K562 (cell line): ENCODE data around the gene NHSL2. TPM values are rescaled to one million over a fixed set of nuclear protein-coding genes. Genes with fewer than 3 reads are reported as not detected.

Experiments
- ARID3A ChIP-seq: IDR thresholded peaks from 2 replicates; pipeline ENCODE4 v1.6.1; 2012; ENCODE audit warnings: low read depth, low read length, improper control_type of control experiment, borderline replicate concordance
- KDM4B ChIP-seq, 2 experiments: fragments of 450-650 bp in 1 of 2; sonication (generic) in 1 of 2; IDR thresholded peaks; 2 replicates each; pipeline ENCODE4 v1.6.1; 2016 to 2017; ENCODE audit warnings: borderline replicate concordance in 2 of 2, antibody characterized with exemption in 1 of 2, low read depth in 1 of 2, mild to moderate bottlenecking in 1 of 2
- KLF16 ChIP-seq: IDR thresholded peaks from 2 replicates; pipeline ENCODE4 v1.6.1; 2016; ENCODE audit warnings: antibody characterized with exemption
- MEIS2 ChIP-seq: fragments of 450-650 bp; IDR thresholded peaks from 2 replicates; pipeline ENCODE4 v1.6.1; 2014; ENCODE audit warnings: mild to moderate bottlenecking; ENCODE audit not compliant: partially characterized antibody
- NFE2L1 ChIP-seq: fragments of 450-650 bp; IDR thresholded peaks from 2 replicates; pipeline ENCODE4 v1.6.1; 2016; ENCODE audit warnings: missing genetic modification characterization, low read depth, mild to moderate bottlenecking, missing compliant biosample characterization, moderate library complexity, borderline replicate concordance
- RREB1 ChIP-seq: fragments of 250-450 bp; sonication (Bioruptor Pico); IDR thresholded peaks from 2 replicates; pipeline ENCODE4 v1.4.0; 2020
- SAFB2 ChIP-seq: fragments of 200-400 bp; formaldehyde crosslinking; IDR thresholded peaks from 2 replicates; pipeline ENCODE4 v1.6.1; 2018; ENCODE audit warnings: borderline replicate concordance, low read length, low read depth, moderate library complexity; ENCODE audit not compliant: severe bottlenecking
- polyA plus RNA-seq, 8 experiments: library from polyadenylated mRNA; depleted of rRNA in 4 of 8; stranded (reverse) in 5 of 8; unstranded in 3 of 8; fragments of >200 nt; fragmentation: Nextera tagmentation in 2 of 8; fragmentation: Illumina TruSeq in 1 of 8; extraction: Ambion mirVana in 2 of 8; extraction: Trizol in 1 of 8; gene quantifications; 2 replicates each; pipeline versions ENCODE4 v1.2.1 to v1.2.3, GENCODE V29; 2011 to 2014; ENCODE audit warnings: inconsistent platforms in 1 of 8, missing spikeins in 1 of 8
- total RNA-seq, 7 experiments: library from RNA; depleted of rRNA in 6 of 7; stranded (reverse); fragments of >200 nt in 6 of 7; fragmentation: Illumina TruSeq in 2 of 7; extraction: Trizol in 2 of 7; gene quantifications; 2 replicates each; pipeline versions ENCODE4 v1.2.1 to v1.2.3, GENCODE V29; 2011 to 2021; ENCODE audit warnings: low replicate concordance in 1 of 7
- TF ChIP-seq, protein P1 (sequence below): sonication (generic); formaldehyde crosslinking; IDR thresholded peaks from 2 replicates; pipeline ENCODE4 v1.9.0; 2022; ENCODE audit warnings: mild to moderate bottlenecking, missing genetic modification reagents
- TF ChIP-seq, protein P2 (sequence below): fragments of 200-800 bp; sonication (Bioruptor generic); IDR thresholded peaks from 2 replicates; pipeline ENCODE4 v1.6.1; 2016; ENCODE audit warnings: missing genetic modification characterization, missing compliant biosample characterization
- TF ChIP-seq, protein P3 (sequence below): fragments of 450-650 bp; formaldehyde crosslinking; IDR thresholded peaks from 2 replicates; pipeline ENCODE4 v1.4.0; 2020; ENCODE audit warnings: mild to moderate bottlenecking, moderate library complexity

The NHSL2 gene
- total and polyA plus RNA-seq, 9 of the 15 experiments (the other 6 are each of a cell fraction or from before 2014, with no cell fraction given) = 0.02 TPM; not detected in 8

- TF ChIP-seq RREB1 (CRISPR knock-in tag) (no peak), ARID3A (no peak), SAFB2 (no peak), KDM4B (IDR thresholded peaks at IDR 0.05; ENCODE audit: borderline replicate concordance in 2 of 2, low read depth in 1 of 2) (no peak), NFE2L1 (no peak), KLF16 (no peak), MEIS2 (no peak)
- TF ChIP-seq, protein P1, sequence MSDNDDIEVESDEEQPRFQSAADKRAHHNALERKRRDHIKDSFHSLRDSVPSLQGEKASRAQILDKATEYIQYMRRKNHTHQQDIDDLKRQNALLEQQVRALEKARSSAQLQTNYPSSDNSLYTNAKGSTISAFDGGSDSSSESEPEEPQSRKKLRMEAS (CRISPR knock-in tag) = peak; percentile 93
- TF ChIP-seq, protein P2, sequence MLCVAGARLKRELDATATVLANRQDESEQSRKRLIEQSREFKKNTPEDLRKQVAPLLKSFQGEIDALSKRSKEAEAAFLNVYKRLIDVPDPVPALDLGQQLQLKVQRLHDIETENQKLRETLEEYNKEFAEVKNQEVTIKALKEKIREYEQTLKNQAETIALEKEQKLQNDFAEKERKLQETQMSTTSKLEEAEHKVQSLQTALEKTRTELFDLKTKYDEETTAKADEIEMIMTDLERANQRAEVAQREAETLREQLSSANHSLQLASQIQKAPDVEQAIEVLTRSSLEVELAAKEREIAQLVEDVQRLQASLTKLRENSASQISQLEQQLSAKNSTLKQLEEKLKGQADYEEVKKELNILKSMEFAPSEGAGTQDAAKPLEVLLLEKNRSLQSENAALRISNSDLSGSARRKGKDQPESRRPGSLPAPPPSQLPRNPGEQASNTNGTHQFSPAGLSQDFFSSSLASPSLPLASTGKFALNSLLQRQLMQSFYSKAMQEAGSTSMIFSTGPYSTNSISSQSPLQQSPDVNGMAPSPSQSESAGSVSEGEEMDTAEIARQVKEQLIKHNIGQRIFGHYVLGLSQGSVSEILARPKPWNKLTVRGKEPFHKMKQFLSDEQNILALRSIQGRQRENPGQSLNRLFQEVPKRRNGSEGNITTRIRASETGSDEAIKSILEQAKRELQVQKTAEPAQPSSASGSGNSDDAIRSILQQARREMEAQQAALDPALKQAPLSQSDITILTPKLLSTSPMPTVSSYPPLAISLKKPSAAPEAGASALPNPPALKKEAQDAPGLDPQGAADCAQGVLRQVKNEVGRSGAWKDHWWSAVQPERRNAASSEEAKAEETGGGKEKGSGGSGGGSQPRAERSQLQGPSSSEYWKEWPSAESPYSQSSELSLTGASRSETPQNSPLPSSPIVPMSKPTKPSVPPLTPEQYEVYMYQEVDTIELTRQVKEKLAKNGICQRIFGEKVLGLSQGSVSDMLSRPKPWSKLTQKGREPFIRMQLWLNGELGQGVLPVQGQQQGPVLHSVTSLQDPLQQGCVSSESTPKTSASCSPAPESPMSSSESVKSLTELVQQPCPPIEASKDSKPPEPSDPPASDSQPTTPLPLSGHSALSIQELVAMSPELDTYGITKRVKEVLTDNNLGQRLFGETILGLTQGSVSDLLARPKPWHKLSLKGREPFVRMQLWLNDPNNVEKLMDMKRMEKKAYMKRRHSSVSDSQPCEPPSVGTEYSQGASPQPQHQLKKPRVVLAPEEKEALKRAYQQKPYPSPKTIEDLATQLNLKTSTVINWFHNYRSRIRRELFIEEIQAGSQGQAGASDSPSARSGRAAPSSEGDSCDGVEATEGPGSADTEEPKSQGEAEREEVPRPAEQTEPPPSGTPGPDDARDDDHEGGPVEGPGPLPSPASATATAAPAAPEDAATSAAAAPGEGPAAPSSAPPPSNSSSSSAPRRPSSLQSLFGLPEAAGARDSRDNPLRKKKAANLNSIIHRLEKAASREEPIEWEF = no peak
- TF ChIP-seq, protein P3, sequence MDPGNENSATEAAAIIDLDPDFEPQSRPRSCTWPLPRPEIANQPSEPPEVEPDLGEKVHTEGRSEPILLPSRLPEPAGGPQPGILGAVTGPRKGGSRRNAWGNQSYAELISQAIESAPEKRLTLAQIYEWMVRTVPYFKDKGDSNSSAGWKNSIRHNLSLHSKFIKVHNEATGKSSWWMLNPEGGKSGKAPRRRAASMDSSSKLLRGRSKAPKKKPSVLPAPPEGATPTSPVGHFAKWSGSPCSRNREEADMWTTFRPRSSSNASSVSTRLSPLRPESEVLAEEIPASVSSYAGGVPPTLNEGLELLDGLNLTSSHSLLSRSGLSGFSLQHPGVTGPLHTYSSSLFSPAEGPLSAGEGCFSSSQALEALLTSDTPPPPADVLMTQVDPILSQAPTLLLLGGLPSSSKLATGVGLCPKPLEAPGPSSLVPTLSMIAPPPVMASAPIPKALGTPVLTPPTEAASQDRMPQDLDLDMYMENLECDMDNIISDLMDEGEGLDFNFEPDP (CRISPR knock-in tag) = no peak
These were observed 107.8 kb downstream of the NHSL2 start (continued) for GRCh38 chrX:72018277-72019112.
